Neuronal stem cell (in vitro differentiated cells): ENCODE data around the gene SYN1.

ENCODE experiments used
- DNase-seq: peaks from one replicate; pipeline ENCODE4 v3.0.0-alpha.2; 2013; ENCODE audit warnings: low spot score
- H2AFZ ChIP-seq: one replicate; pipeline ENCODE4 v1.6.1; 2013; ENCODE audit warnings: mild to moderate bottlenecking, low read length, inconsistent platforms
- H2AK5ac ChIP-seq: 2 replicates; pipeline ENCODE4 v1.6.1; 2013; ENCODE audit warnings: low read depth, mild to moderate bottlenecking, inconsistent platforms, low read length, moderate library complexity, mixed read lengths
- H2BK120ac ChIP-seq: 2 replicates; pipeline ENCODE4 v1.6.1; 2013; ENCODE audit warnings: low read depth, mild to moderate bottlenecking, inconsistent platforms, low read length, moderate library complexity, mixed read lengths
- H2BK12ac ChIP-seq: one replicate; pipeline ENCODE4 v1.6.1; 2013; ENCODE audit warnings: low read length, inconsistent platforms
- H2BK15ac ChIP-seq: 2 replicates; pipeline ENCODE4 v1.6.1; 2013; ENCODE audit warnings: mild to moderate bottlenecking, low read length, inconsistent platforms, mixed read lengths
- H2BK5ac ChIP-seq: one replicate; pipeline ENCODE4 v1.6.1; 2013; ENCODE audit warnings: inconsistent platforms, mild to moderate bottlenecking, low read length, moderate library complexity
- H3K14ac ChIP-seq: one replicate; pipeline ENCODE4 v1.6.1; 2013; ENCODE audit warnings: low read length, inconsistent platforms
- H3K18ac ChIP-seq: 2 replicates; pipeline ENCODE4 v1.6.1; 2013; ENCODE audit warnings: low read length, inconsistent platforms
- H3K23ac ChIP-seq: 2 replicates; pipeline ENCODE4 v1.6.1; 2013; ENCODE audit warnings: low read depth, mild to moderate bottlenecking, mixed read lengths, low read length, inconsistent platforms; ENCODE audit not compliant: poor library complexity
- H3K27ac ChIP-seq: replicated peaks from 3 replicates; pipeline ENCODE4 v1.5.1; 2013; ENCODE audit warnings: low read length, inconsistent platforms
- H3K27me3 ChIP-seq, 3 experiments: 2 replicates each; pipeline ENCODE4 v1.6.1; 2013; ENCODE audit warnings: low read length in 3 of 3, mild to moderate bottlenecking in 2 of 3, inconsistent platforms in 1 of 3, low read depth in 1 of 3, mixed read lengths in 1 of 3, moderate library complexity in 1 of 3; ENCODE audit not compliant: control insufficient read depth in 3 of 3, insufficient read depth in 3 of 3
- H3K36me3 ChIP-seq, 2 donors: replicated peaks in 1 of 2; 2 replicates each; pipeline ENCODE4 v1.6.1; 2013; ENCODE audit warnings: low read length in 2 of 2; ENCODE audit not compliant: control insufficient read depth in 2 of 2, insufficient read depth in 2 of 2
- H3K4ac ChIP-seq: 2 replicates; pipeline ENCODE4 v1.6.1; 2013; ENCODE audit warnings: inconsistent platforms, mild to moderate bottlenecking, low read length, moderate library complexity
- H3K4me1 ChIP-seq, 2 donors: 1 replicate in 1 of 2; 2 replicates in 1 of 2; pipeline ENCODE4 v1.6.1; 2013; ENCODE audit warnings: low read length in 2 of 2, low read depth in 1 of 2; ENCODE audit not compliant: control insufficient read depth in 2 of 2, insufficient read depth in 1 of 2
- H3K4me2 ChIP-seq: one replicate; pipeline ENCODE4 v1.6.1; 2013; ENCODE audit warnings: mild to moderate bottlenecking, low read length, inconsistent platforms; ENCODE audit not compliant: insufficient read depth, poor library complexity, severe bottlenecking
- H3K4me3 ChIP-seq, 2 donors: 2 replicates each; pipeline ENCODE4 v1.5.1; 2013; ENCODE audit warnings: low read length in 2 of 2, mild to moderate bottlenecking in 2 of 2, inconsistent platforms in 1 of 2, moderate library complexity in 1 of 2
- H3K79me1 ChIP-seq: one replicate; pipeline ENCODE4 v1.6.1; 2013; ENCODE audit warnings: low read depth, mild to moderate bottlenecking, inconsistent platforms, low read length, moderate library complexity
- H3K9ac ChIP-seq: one replicate; pipeline ENCODE4 v1.6.1; 2013; ENCODE audit warnings: mild to moderate bottlenecking, low read depth, low read length, inconsistent platforms; ENCODE audit not compliant: poor library complexity
- H3K9me3 ChIP-seq, 2 donors: replicated peaks in 1 of 2; 2 replicates each; pipeline versions ENCODE3 to v1.6.1; 2013; ENCODE audit warnings: low read length in 2 of 2, mild to moderate bottlenecking in 2 of 2, inconsistent platforms in 1 of 2, low read depth in 1 of 2, mixed read lengths in 1 of 2, moderate library complexity in 1 of 2; ENCODE audit not compliant: control insufficient read depth in 2 of 2, insufficient read depth in 1 of 2
- H4K8ac ChIP-seq: one replicate; pipeline ENCODE4 v1.6.1; 2013; ENCODE audit warnings: low read depth, mild to moderate bottlenecking, inconsistent platforms, low read length, moderate library complexity
- H4K91ac ChIP-seq: one replicate; pipeline ENCODE4 v1.6.1; 2013; ENCODE audit warnings: low read length, low read depth, mild to moderate bottlenecking, inconsistent platforms; ENCODE audit not compliant: poor library complexity
- WGBS, 2 donors: extraction: QIAGEN DNeasy Blood & Tissue Kit; methylation state at CpG; one replicate each; pipeline ENCODE4 v1.1.7; 2013; ENCODE audit warnings: missing lambda C conversion rate in 2 of 2, mixed read lengths in 1 of 2; ENCODE audit not compliant: insufficient read length in 2 of 2, insufficient replicate concordance in 1 of 2; ENCODE audit errors: extremely low coverage in 2 of 2; 5-methylcytosine and 5-hydroxymethylcytosine counted together

Gene SYN1

GRCh38 chrX:47613082-47613481 is 6.6 kb downstream of the SYN1 start:
- no peak overlapping the region for H3K4ac ChIP-seq
- H2BK12ac ChIP-seq, result no peak overlapping the region
- H4K8ac ChIP-seq, result no peak overlapping the region
- DNase-seq, result no peak
- H3K23ac ChIP-seq, result no peak overlapping the region
- no peak overlapping the region for H3K4me3 ChIP-seq
- H3K27ac ChIP-seq, result no peak overlapping the region
- H3K79me1 ChIP-seq, result no peaks in the 10 kb centered on the region
- H2BK5ac ChIP-seq, result no peak overlapping the region
- H3K9ac ChIP-seq, result no peak overlapping the region
- H2BK15ac ChIP-seq, result no peak overlapping the region
- no peaks in the 10 kb centered on the region for H3K36me3 ChIP-seq
- no peak overlapping the region for H3K4me2 ChIP-seq
- no peaks in the 10 kb centered on the region for H3K27me3 ChIP-seq
- no peak overlapping the region for H3K14ac ChIP-seq
- WGBS, 2 donors, result no CpG with 5 or more reads among the region's 8 CpGs
- no peak overlapping the region for H2BK120ac ChIP-seq
- peaks cover 0 to 10% of the 10 kb centered on the region in 2 donors for H3K4me1 ChIP-seq
- H4K91ac ChIP-seq, result no peak overlapping the region
- H2AFZ ChIP-seq, result no peak overlapping the region
- no peaks in the 10 kb centered on the region for H3K9me3 ChIP-seq
- H2AK5ac ChIP-seq, result no peak overlapping the region
- no peak overlapping the region for H3K18ac ChIP-seq

- Histone ChIP-seq H3K79me1 (no peaks in the 10 kb centered on the region), H3K4me3 (no peak overlapping the region), H3K27me3 (no peaks in the 10 kb centered on the region), H2BK15ac (no peak overlapping the region), H3K14ac (no peak overlapping the region), H4K8ac (no peak overlapping the region), H2BK12ac (no peak overlapping the region), H4K91ac (no peak overlapping the region), H2AK5ac (no peak overlapping the region), H3K9me3 (no peaks in the 10 kb centered on the region), H3K4me1 (peaks cover 0 to 10% of the 10 kb centered on the region in 2 donors), H3K4ac (no peak overlapping the region), H3K27ac (no peak overlapping the region), H3K36me3 (no peaks in the 10 kb centered on the region), H3K18ac (no peak overlapping the region), H2BK120ac (no peak overlapping the region), H2BK5ac (no peak overlapping the region), H3K4me2 (no peak overlapping the region), H3K9ac (no peak overlapping the region), H3K23ac (no peak overlapping the region), H2AFZ (no peak overlapping the region)
- DNase-seq, result no peak
These were observed 7.2 kb downstream of the SYN1 start for GRCh38 chrX:47612418-47612817.

GRCh38 chrX:47611926-47612325 is 7.7 kb downstream of the SYN1 start:
- no CpG with 5 or more reads among the region's 2 CpGs for WGBS, 2 donors
- H3K9me3 ChIP-seq, result no peaks in the 10 kb centered on the region
- H3K79me1 ChIP-seq, result no peaks in the 10 kb centered on the region
- no peak overlapping the region for H2AFZ ChIP-seq
- H2BK15ac ChIP-seq, result no peak overlapping the region
- peaks cover 0 to 10% of the 10 kb centered on the region in 2 donors for H3K4me1 ChIP-seq
- H3K36me3 ChIP-seq, result no peaks in the 10 kb centered on the region
- H4K91ac ChIP-seq, result no peak overlapping the region
- no peak overlapping the region for H2BK120ac ChIP-seq
- H3K27ac ChIP-seq, result no peak overlapping the region
- no peak overlapping the region for H2BK5ac ChIP-seq
- no peak overlapping the region for H3K9ac ChIP-seq
- no peak overlapping the region for H3K4me2 ChIP-seq
- no peak overlapping the region for H3K23ac ChIP-seq
- no peak overlapping the region for H3K4ac ChIP-seq
- H4K8ac ChIP-seq, result no peak overlapping the region
- no peak overlapping the region for H2AK5ac ChIP-seq
- no peaks in the 10 kb centered on the region for H3K27me3 ChIP-seq
- no peak overlapping the region for H2BK12ac ChIP-seq
- no peak overlapping the region for H3K4me3 ChIP-seq
- H3K14ac ChIP-seq, result no peak overlapping the region
- no peak for DNase-seq
- no peak overlapping the region for H3K18ac ChIP-seq

DNA sequence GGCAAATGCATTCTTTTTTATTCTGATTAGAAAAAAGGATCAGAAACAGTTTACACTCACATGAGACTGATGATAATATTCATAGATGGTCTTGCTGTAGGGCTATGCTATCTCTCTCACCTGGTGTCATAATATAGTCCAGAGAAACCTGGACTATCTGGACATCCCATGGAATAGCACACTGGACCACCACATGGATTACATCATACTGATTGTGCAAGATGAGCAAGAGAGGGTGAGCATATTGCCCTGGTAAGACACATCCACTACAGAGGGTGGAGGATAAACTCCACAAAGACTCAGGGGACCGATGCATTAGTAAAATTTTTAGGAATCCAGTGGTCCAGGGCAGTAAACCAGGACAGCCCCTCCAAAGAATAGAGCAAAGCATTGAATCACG is 8.2 kb downstream of the SYN1 start:
- no peaks in the 10 kb centered on the region for H3K27me3 ChIP-seq
- H4K8ac ChIP-seq, result no peak overlapping the region
- H3K4me2 ChIP-seq, result no peak overlapping the region
- no peak for DNase-seq
- H2AFZ ChIP-seq, result no peak overlapping the region
- no peak overlapping the region for H3K27ac ChIP-seq
- H3K9ac ChIP-seq, result no peak overlapping the region
- no CpG with 5 or more reads among the region's 2 CpGs for WGBS, 2 donors
- no peak overlapping the region for H3K23ac ChIP-seq
- no peak overlapping the region for H2BK120ac ChIP-seq
- H3K18ac ChIP-seq, result no peak overlapping the region
- no peaks in the 10 kb centered on the region for H3K79me1 ChIP-seq
- H3K9me3 ChIP-seq, result no peaks in the 10 kb centered on the region
- no peak overlapping the region for H3K14ac ChIP-seq
- no peak overlapping the region for H2BK12ac ChIP-seq
- H4K91ac ChIP-seq, result no peak overlapping the region
- no peak overlapping the region for H2AK5ac ChIP-seq
- no peak overlapping the region for H3K4me3 ChIP-seq
- no peak overlapping the region for H3K4ac ChIP-seq
- H3K4me1 ChIP-seq, result peaks cover 0 to 10% of the 10 kb centered on the region in 2 donors
- no peak overlapping the region for H2BK5ac ChIP-seq
- H2BK15ac ChIP-seq, result no peak overlapping the region
- no peaks in the 10 kb centered on the region for H3K36me3 ChIP-seq
